ENCODE measurements around the gene RCAN1.

DNA sequence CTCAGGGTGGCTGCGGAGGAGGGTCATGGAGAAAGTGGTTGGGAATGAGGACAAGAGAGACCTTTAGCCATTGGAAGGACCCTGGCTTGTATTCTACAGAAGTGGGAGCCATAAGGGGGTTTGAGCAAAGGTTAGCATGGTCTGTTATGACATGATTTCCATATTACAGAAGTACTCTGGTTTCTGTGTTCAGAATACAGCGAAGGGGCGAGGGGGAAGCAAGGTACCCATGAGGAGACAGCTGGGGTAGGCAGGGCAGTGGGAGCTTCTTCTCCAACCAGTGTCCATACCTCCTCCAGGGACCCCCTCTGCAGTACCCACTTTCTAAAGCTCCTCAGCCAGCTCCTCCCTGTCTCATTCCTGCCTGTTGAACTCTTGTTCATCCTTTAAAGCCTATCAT, 81.0 kb downstream of the RCAN1 start:
- TF ChIP-seq, protein P1, sequence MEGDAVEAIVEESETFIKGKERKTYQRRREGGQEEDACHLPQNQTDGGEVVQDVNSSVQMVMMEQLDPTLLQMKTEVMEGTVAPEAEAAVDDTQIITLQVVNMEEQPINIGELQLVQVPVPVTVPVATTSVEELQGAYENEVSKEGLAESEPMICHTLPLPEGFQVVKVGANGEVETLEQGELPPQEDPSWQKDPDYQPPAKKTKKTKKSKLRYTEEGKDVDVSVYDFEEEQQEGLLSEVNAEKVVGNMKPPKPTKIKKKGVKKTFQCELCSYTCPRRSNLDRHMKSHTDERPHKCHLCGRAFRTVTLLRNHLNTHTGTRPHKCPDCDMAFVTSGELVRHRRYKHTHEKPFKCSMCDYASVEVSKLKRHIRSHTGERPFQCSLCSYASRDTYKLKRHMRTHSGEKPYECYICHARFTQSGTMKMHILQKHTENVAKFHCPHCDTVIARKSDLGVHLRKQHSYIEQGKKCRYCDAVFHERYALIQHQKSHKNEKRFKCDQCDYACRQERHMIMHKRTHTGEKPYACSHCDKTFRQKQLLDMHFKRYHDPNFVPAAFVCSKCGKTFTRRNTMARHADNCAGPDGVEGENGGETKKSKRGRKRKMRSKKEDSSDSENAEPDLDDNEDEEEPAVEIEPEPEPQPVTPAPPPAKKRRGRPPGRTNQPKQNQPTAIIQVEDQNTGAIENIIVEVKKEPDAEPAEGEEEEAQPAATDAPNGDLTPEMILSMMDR (optimal IDR thresholded peaks at IDR 0.05 in 1 of 3, IDR thresholded peaks at IDR 0.05 in 1 of 3, conservative IDR thresholded peaks at IDR 0.05 in 1 of 3; ENCODE audit: extremely low read depth in 1 of 3, insufficient read depth in 2 of 3, low read length in 3 of 3): no peak
- TF ChIP-seq EZH2 (IDR thresholded peaks at IDR 0.05; ENCODE audit: low read length): no peak
